K562 (cell line): ENCODE results near the gene SUMF2. TPM values are rescaled to one million over a fixed set of nuclear protein-coding genes. Genes with fewer than 3 reads are reported as not detected.

Experiments used
- BHLHE40 ChIP-seq: IDR thresholded peaks from 2 replicates; pipeline ENCODE4 v1.6.1; 2011; ENCODE audit warnings: low read length, improper control_type of control experiment
- NFE2L1 ChIP-seq: fragments of 450-650 bp; IDR thresholded peaks from 2 replicates; pipeline ENCODE4 v1.6.1; 2016; ENCODE audit warnings: missing genetic modification characterization, low read depth, mild to moderate bottlenecking, missing compliant biosample characterization, moderate library complexity, borderline replicate concordance
- PHF21A ChIP-seq: fragments of 450-650 bp; IDR thresholded peaks from 2 replicates; pipeline ENCODE4 v1.6.1; 2017; ENCODE audit warnings: low read depth, borderline replicate concordance
- POLR2G ChIP-seq: fragments of 200-400 bp; formaldehyde crosslinking; IDR thresholded peaks from 2 replicates; pipeline ENCODE4 v1.6.1; 2017; ENCODE audit warnings: low read depth, mild to moderate bottlenecking, antibody characterized with exemption, low read length, moderate library complexity
- SIX5 ChIP-seq, 2 experiments: IDR thresholded peaks; 2 replicates each; pipeline ENCODE4 v1.6.1; 2011; ENCODE audit warnings: low read length in 2 of 2, borderline replicate concordance in 1 of 2, low read depth in 1 of 2, mild to moderate bottlenecking in 1 of 2, moderate library complexity in 1 of 2; ENCODE audit not compliant: insufficient read depth in 1 of 2
- XRCC4 ChIP-seq: IDR thresholded peaks from one replicate; pipeline ENCODE4 v1.6.1; 2011; ENCODE audit not compliant: insufficient read depth, insufficient read length; ENCODE audit errors: extremely low read depth
- ZBTB11 ChIP-seq, 3 experiments: fragments of 200-800 bp in 1 of 3; fragments of 250-450 bp in 1 of 3; fragments of 450-650 bp in 1 of 3; sonication (Bioruptor Pico) in 1 of 3; sonication (Bioruptor generic) in 1 of 3; formaldehyde crosslinking in 1 of 3; IDR thresholded peaks; 2 replicates each; pipeline versions ENCODE4 v1.6.1 to v1.8.0; 2016 to 2022; ENCODE audit warnings: mild to moderate bottlenecking in 2 of 3, missing genetic modification characterization in 2 of 3, missing compliant biosample characterization in 1 of 3, moderate library complexity in 1 of 3
- ZNF12 ChIP-seq: sonication (generic); formaldehyde crosslinking; IDR thresholded peaks from 2 replicates; pipeline ENCODE4 v1.4.0; 2020; ENCODE audit warnings: mild to moderate bottlenecking, missing genetic modification reagents
- ZNF318 ChIP-seq, 2 experiments: fragments of 450-650 bp; IDR thresholded peaks; 2 replicates each; pipeline ENCODE4 v1.6.1; 2016; ENCODE audit warnings: mild to moderate bottlenecking in 2 of 2, borderline replicate concordance in 1 of 2, low read depth in 1 of 2, moderate library complexity in 1 of 2
- ZNF79 ChIP-seq: fragments of 250-450 bp; sonication (Bioruptor Pico); IDR thresholded peaks from 2 replicates; pipeline ENCODE4 v1.4.0; 2020; ENCODE audit warnings: low read depth, mild to moderate bottlenecking, moderate library complexity
- polyA plus RNA-seq, 8 experiments: library from polyadenylated mRNA; depleted of rRNA in 4 of 8; stranded (reverse) in 5 of 8; unstranded in 3 of 8; fragments of >200 nt; fragmentation: Nextera tagmentation in 2 of 8; fragmentation: Illumina TruSeq in 1 of 8; extraction: Ambion mirVana in 2 of 8; extraction: Trizol in 1 of 8; gene quantifications; 2 replicates each; pipeline versions ENCODE4 v1.2.1 to v1.2.3, GENCODE V29; 2011 to 2014; ENCODE audit warnings: inconsistent platforms in 1 of 8, missing spikeins in 1 of 8
- total RNA-seq, 7 experiments: library from RNA; depleted of rRNA in 6 of 7; stranded (reverse); fragments of >200 nt in 6 of 7; fragmentation: Illumina TruSeq in 2 of 7; extraction: Trizol in 2 of 7; gene quantifications; 2 replicates each; pipeline versions ENCODE4 v1.2.1 to v1.2.3, GENCODE V29; 2011 to 2021; ENCODE audit warnings: low replicate concordance in 1 of 7
- TF ChIP-seq, protein P1 (sequence below), 2 experiments: IDR thresholded peaks; 2 replicates each; pipeline ENCODE4 v1.6.1; 2011; ENCODE audit warnings: borderline replicate concordance in 1 of 2, control low read depth in 1 of 2, low read depth in 1 of 2, low read length in 1 of 2, mild to moderate bottlenecking in 1 of 2, mixed read lengths in 1 of 2, moderate library complexity in 1 of 2; ENCODE audit not compliant: insufficient read depth in 1 of 2, insufficient read length in 1 of 2, poor library complexity in 1 of 2, severe bottlenecking in 1 of 2; ENCODE audit errors: extremely low read depth in 1 of 2

Gene SUMF2
- total and polyA plus RNA-seq, 9 of the 15 experiments (the other 6 are each of a cell fraction or from before 2014, with no cell fraction given) = 39.0 to 113 (median 67.7) TPM

GRCh38 chr7:56051339-56052191 is 12.5 kb upstream of the SUMF2 start, which contains the start of the genes CCT6A and PSPH (continued):
- peak in 1 of 3 experiments; percentile 44; a peak in 2 of 6 replicates for TF ChIP-seq ZBTB11 (CRISPR knock-in tag; IDR thresholded peaks at IDR 0.05)
- peak; percentile 99 for TF ChIP-seq POLR2G
- TF ChIP-seq SIX5 (IDR thresholded peaks at IDR 0.05; ENCODE audit: borderline replicate concordance in 1 of 2, insufficient read depth in 1 of 2, low read depth in 1 of 2, low read length in 2 of 2) = no peak
- no peak for TF ChIP-seq ZNF79
- TF ChIP-seq ZNF12 (CRISPR knock-in tag) = no peak
- TF ChIP-seq XRCC4 = no peak
- TF ChIP-seq PHF21A = no peak
- TF ChIP-seq, protein P1, sequence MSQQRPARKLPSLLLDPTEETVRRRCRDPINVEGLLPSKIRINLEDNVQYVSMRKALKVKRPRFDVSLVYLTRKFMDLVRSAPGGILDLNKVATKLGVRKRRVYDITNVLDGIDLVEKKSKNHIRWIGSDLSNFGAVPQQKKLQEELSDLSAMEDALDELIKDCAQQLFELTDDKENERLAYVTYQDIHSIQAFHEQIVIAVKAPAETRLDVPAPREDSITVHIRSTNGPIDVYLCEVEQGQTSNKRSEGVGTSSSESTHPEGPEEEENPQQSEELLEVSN (IDR thresholded peaks at IDR 0.05; ENCODE audit: borderline replicate concordance in 1 of 2, extremely low read depth in 1 of 2, insufficient read depth in 1 of 2, insufficient read length in 1 of 2, low read depth in 1 of 2, low read length in 1 of 2, poor library complexity in 1 of 2, severe bottlenecking in 1 of 2) = peak; percentile 56 to 79
- no peak for TF ChIP-seq ZNF318 (IDR thresholded peaks at IDR 0.05; ENCODE audit: borderline replicate concordance in 1 of 2, low read depth in 1 of 2)
- TF ChIP-seq NFE2L1 = no peak
- peak; percentile 62 for TF ChIP-seq BHLHE40
